ENCODE results near the gene BABAM2. TPM values are rescaled to one million over a fixed set of nuclear protein-coding genes. Genes with fewer than 3 reads are reported as not detected.

The BABAM2 gene
- polyA plus RNA-seq, 1 experiment = 32.6 TPM

DNA sequence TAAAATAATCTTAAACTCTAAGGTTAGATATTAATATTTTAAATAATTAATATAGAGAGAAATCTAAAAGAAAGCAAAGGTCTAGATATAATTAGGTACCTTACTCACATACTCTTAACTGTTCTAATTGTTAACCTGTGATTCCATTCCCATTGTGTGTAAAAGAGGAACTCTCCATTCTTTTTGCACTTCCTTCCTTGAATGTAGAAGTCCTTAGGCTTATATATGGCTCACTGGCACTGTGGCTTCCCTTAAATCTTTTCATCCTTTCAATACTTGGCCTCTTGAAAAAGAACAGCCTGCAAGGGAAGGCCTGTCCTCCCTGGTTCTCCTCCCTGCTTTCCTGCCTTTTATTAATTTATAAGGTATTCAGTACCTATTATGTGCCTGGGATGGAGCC, 319.3 kb downstream of the BABAM2 start:
- no peak overlapping the region for H3K4me3 ChIP-seq (ENCODE audit: low read depth, low read length)
- ChIA-PET CTCF (interaction anchor here (1.4 kb wide), 1 partner anchor 31 kb away, joined by 4 read pairs; no protein-coding TSS in a partner anchor), POLR2A (no interaction called here)
- TF ChIP-seq, protein P1, sequence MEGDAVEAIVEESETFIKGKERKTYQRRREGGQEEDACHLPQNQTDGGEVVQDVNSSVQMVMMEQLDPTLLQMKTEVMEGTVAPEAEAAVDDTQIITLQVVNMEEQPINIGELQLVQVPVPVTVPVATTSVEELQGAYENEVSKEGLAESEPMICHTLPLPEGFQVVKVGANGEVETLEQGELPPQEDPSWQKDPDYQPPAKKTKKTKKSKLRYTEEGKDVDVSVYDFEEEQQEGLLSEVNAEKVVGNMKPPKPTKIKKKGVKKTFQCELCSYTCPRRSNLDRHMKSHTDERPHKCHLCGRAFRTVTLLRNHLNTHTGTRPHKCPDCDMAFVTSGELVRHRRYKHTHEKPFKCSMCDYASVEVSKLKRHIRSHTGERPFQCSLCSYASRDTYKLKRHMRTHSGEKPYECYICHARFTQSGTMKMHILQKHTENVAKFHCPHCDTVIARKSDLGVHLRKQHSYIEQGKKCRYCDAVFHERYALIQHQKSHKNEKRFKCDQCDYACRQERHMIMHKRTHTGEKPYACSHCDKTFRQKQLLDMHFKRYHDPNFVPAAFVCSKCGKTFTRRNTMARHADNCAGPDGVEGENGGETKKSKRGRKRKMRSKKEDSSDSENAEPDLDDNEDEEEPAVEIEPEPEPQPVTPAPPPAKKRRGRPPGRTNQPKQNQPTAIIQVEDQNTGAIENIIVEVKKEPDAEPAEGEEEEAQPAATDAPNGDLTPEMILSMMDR (IDR thresholded peaks at IDR 0.05; ENCODE audit: insufficient read depth, low read depth, low read length) = no peak
- DNase-seq (ENCODE audit: low read depth) = no peak
- no peaks in the 10 kb centered on the region for H3K27me3 ChIP-seq (ENCODE audit: control insufficient read depth, insufficient read depth, low read length)
- no peaks in the 10 kb centered on the region for H3K36me3 ChIP-seq (ENCODE audit: control insufficient read depth, insufficient read depth, low read length)

- no peaks in the 10 kb centered on the region for H3K27me3 ChIP-seq (ENCODE audit: control insufficient read depth, insufficient read depth, low read length)
- no peak for DNase-seq (ENCODE audit: low read depth)
- CTCF ChIA-PET = no interaction called here
- POLR2A ChIA-PET = no interaction called here
- H3K36me3 ChIP-seq (ENCODE audit: control insufficient read depth, insufficient read depth, low read length) = no peaks in the 10 kb centered on the region
- TF ChIP-seq, protein P1 (IDR thresholded peaks at IDR 0.05; ENCODE audit: insufficient read depth, low read depth, low read length) = no peak
- H3K4me3 ChIP-seq (ENCODE audit: low read depth, low read length) = no peak overlapping the region
Measured at GRCh38 chr2:28210535-28210934, 320.0 kb downstream of the BABAM2 start.

GRCh38 chr2:28216331-28216730, 325.8 kb downstream of the BABAM2 start:
- Histone ChIP-seq H3K27me3 (ENCODE audit: control insufficient read depth, insufficient read depth, low read length) (no peaks in the 10 kb centered on the region), H3K4me3 (ENCODE audit: low read depth, low read length) (no peak overlapping the region), H3K36me3 (ENCODE audit: control insufficient read depth, insufficient read depth, low read length) (no peaks in the 10 kb centered on the region)
- TF ChIP-seq, protein P1 (IDR thresholded peaks at IDR 0.05; ENCODE audit: insufficient read depth, low read depth, low read length) = no peak
- ChIA-PET POLR2A (no interaction called here), CTCF (no interaction called here)
- DNase-seq (ENCODE audit: low read depth) = no peak

- TF ChIP-seq, protein P1 (IDR thresholded peaks at IDR 0.05; ENCODE audit: insufficient read depth, low read depth, low read length) = no peak
- ChIA-PET CTCF (no interaction called here), POLR2A (no interaction called here)
- Histone ChIP-seq H3K4me3 (ENCODE audit: low read depth, low read length) (no peak overlapping the region), H3K27me3 (ENCODE audit: control insufficient read depth, insufficient read depth, low read length) (no peaks in the 10 kb centered on the region), H3K36me3 (ENCODE audit: control insufficient read depth, insufficient read depth, low read length) (no peaks in the 10 kb centered on the region)
- DNase-seq (ENCODE audit: low read depth) = no peak
Measured at GRCh38 chr2:28217042-28217740, 326.7 kb downstream of the BABAM2 start.

DNA sequence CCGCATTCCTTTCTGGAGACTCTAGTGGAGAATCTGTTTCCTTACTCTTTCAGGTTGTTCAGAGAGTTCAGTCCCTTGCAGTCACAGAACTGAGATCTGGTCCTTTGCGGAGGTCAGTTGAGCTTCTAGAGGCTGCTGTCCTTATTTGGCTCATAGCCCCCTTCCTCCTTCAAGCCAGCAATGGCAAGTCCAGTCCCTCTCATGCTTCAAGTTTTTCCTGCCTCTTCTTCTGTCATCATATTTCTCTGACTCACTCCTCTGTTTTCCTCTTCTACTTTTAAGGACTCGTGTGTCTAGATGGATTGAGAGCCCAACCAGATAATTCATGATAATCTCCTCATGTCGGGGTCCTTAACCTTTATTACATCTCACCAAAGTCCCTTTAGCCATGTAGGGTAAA, 328.6 kb downstream of the BABAM2 start:
- no peaks in the 10 kb centered on the region for H3K36me3 ChIP-seq (ENCODE audit: control insufficient read depth, insufficient read depth, low read length)
- POLR2A ChIA-PET = interaction anchor here (0.6 kb wide), 1 partner anchor 74 kb away, joined by 3 read pairs; no protein-coding TSS in a partner anchor
- no peak for DNase-seq (ENCODE audit: low read depth)
- CTCF ChIA-PET = interaction anchor here (1.0 kb wide), 1 partner anchor 11 kb away, joined by 4 read pairs; no protein-coding TSS in a partner anchor
- H3K27me3 ChIP-seq (ENCODE audit: control insufficient read depth, insufficient read depth, low read length) = no peaks in the 10 kb centered on the region
- no peak overlapping the region for H3K4me3 ChIP-seq (ENCODE audit: low read depth, low read length)
- TF ChIP-seq, protein P1 (IDR thresholded peaks at IDR 0.05; ENCODE audit: insufficient read depth, low read depth, low read length) = no peak

Data from BJ (cell line).